ENCODE measurements around the gene DCST2. TPM values are rescaled to one million over a fixed set of nuclear protein-coding genes. Genes with fewer than 3 reads are reported as not detected.

The DCST2 gene
- total RNA-seq, 4 donors from 2014 or later, result 0.34 to 3.7 (median 2.6) TPM; not detected in 1

- no peak for TF ChIP-seq CTCF (IDR thresholded peaks at IDR 0.05; ENCODE audit: low read depth)
Observed at GRCh38 chr1:154983776-154984466, 49.7 kb downstream of the DCST2 start.

DNA sequence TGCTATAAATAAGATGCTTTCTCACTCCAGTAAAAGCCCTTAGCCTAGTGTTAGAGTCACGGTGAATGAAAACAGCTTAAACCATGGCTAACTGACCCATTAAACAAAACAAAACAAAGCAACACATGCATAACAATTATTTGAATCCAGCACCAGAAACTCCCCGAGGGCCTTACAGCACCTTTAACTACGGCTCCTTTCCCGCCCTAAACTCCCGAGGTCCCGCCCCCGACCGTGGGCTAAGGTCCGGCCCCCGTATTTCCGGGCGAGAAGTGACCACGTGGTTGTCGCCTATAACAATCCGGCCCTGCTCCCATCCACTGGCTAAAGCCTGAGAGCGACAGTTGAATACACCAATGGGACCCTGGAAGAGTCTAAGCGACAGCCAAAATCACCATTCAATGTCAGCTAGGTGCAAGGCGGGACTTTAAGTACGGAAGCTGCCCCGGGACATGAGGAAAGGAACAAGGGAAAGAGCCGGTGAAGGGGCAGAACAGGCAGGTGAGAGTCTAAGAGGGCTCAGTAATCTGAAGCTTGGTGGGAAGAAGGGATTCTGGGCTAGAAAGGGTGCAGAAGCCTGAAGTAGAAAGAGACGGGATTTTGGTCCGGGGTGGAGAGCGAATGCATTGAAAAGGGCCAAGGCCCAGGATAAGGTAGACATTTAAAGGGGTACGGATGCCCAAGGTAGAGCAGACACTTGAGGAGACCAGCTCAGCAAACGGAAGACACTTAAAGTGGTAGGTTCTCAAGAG is 50.5 kb downstream of the DCST2 start, which contains the start of gene FLAD1:
Gene FLAD1 (plus strand): TSS at position 448 of the 752 bp plus-strand sequence. CDS start 351 bp downstream, outside the sequence.
- no peak for TF ChIP-seq CTCF (IDR thresholded peaks at IDR 0.05; ENCODE audit: low read depth)

DNA sequence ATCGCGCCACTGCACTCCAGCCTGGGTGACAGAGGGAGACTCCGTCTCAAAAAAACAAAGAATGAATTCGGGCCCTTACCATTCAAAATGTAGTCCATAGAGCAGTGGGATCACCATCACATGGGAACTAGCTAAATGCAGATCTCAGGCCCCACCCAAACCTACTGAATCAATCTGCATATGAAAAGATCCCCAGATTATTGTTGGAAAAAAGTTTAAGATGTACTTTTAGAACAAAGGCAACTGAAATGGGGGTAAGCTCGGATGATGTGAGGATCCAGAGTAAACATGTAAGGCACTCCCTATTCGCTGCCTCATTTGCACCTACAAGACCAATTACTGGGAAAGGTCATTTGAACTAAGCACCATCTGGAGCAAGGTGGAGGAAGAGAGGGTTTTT is 51.2 kb downstream of the DCST2 start:
- TF ChIP-seq CTCF (IDR thresholded peaks at IDR 0.05; ENCODE audit: low read depth), result no peak

DNA sequence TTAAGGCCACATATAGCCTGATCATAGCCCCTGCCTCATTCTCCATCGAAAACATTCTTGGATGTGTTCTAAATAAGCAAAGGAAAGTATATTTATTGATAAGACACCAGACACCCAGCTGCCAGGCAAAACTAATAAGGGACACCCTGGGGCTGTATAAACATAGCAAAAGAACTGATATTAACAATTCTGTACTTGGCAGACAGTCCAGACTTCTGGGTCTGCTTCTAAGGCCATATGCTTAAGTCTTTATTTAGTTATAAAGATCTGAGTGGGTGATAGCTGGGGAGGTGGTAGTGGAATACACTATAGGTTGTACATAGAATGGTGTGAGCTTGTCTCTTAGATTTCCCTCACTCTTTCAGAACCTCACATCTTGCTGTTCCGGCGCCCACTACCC is 55.2 kb downstream of the DCST2 start:
- no peak for TF ChIP-seq CTCF (IDR thresholded peaks at IDR 0.05; ENCODE audit: low read depth)

DNA sequence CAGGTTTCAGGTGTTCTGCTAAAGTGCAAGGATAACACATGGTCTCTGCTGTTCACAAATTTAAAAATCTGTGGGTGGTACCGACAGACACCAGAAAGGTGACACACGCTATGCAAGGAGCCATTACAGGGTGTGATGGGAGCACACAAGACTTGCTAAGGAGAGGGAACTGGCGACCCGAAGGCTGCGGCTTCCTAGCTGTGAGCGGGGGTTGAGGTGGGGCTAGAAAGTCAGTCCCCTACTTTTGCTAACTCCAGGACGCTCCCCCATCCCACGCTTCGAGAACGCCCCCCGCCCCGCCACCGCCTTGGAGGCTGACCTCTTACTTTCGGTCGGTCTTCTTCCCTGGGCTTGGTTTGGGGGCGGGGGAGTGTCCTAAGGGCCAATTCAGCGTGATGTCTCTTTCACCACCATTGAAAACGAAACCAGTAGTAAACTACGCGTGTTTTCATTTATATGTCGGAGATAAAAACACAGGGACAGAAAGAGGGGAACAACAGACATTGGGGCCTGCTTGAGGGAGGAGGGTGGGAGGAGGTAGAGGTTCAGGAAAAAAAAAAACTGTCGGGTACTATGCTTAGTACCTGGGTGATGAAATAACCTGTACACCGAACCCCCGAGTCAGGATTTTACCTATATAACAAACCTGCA is 58.0 kb downstream of the DCST2 start:
- no peak for TF ChIP-seq CTCF (IDR thresholded peaks at IDR 0.05; ENCODE audit: low read depth)

GRCh38 chr1:154974808-154975408 is 58.7 kb downstream of the DCST2 start:
- TF ChIP-seq CTCF (IDR thresholded peaks at IDR 0.05; ENCODE audit: low read depth), result no peak

Measured in subcutaneous adipose tissue (tissue), 4 donors.